HepG2 (cell line): ENCODE results near the gene COPB2. TPM values are rescaled to one million over a fixed set of nuclear protein-coding genes. Genes with fewer than 3 reads are reported as not detected.

ENCODE experiments used
- AKAP8 ChIP-seq: sonication (generic); formaldehyde crosslinking; IDR thresholded peaks from 2 replicates; pipeline ENCODE4 v1.5.1; 2020; ENCODE audit warnings: mild to moderate bottlenecking, missing genetic modification reagents
- ARHGAP35 ChIP-seq: sonication (generic); formaldehyde crosslinking; IDR thresholded peaks from 2 replicates; pipeline ENCODE4 v1.9.0; 2022; ENCODE audit warnings: mild to moderate bottlenecking, inconsistent platforms, moderate library complexity, missing genetic modification reagents, borderline replicate concordance
- CHD2 ChIP-seq: IDR thresholded peaks from 2 replicates; pipeline ENCODE4 v1.6.1; 2011; ENCODE audit warnings: low read depth, low read length, improper control_type of control experiment
- HOXA9 ChIP-seq: sonication (generic); formaldehyde crosslinking; IDR thresholded peaks from 2 replicates; pipeline ENCODE4 v1.8.1; 2022; ENCODE audit warnings: missing genetic modification reagents, mild to moderate bottlenecking, moderate library complexity, borderline replicate concordance
- KDM5A ChIP-seq: fragments of 200-600 bp; sonication (generic); IDR thresholded peaks from 2 replicates; pipeline ENCODE4 v1.7.0; 2018; ENCODE audit warnings: antibody characterized with exemption, mild to moderate bottlenecking, low read length, borderline replicate concordance
- KLF15 ChIP-seq: sonication (generic); formaldehyde crosslinking; IDR thresholded peaks from 2 replicates; pipeline ENCODE4 v1.8.1; 2023; ENCODE audit warnings: borderline replicate concordance, mild to moderate bottlenecking, inconsistent platforms, missing genetic modification reagents, mixed read lengths
- MAFK ChIP-seq, 2 experiments: IDR thresholded peaks in 1 of 2; conservative IDR thresholded peaks in 1 of 2; 2 replicates each; pipeline ENCODE4 v1.6.1; 2011; ENCODE audit warnings: improper control_type of control experiment in 2 of 2, low read length in 2 of 2
- MAZ ChIP-seq, 2 experiments: sonication (generic) in 1 of 2; formaldehyde crosslinking in 1 of 2; IDR thresholded peaks; 2 replicates each; pipeline versions ENCODE4 v1.5.0 to v1.6.1; 2012 to 2020; ENCODE audit warnings: low read depth in 2 of 2, mild to moderate bottlenecking in 2 of 2, borderline replicate concordance in 1 of 2, improper control_type of control experiment in 1 of 2, low read length in 1 of 2, missing genetic modification reagents in 1 of 2, moderate library complexity in 1 of 2
- PHB2 ChIP-seq: fragments of 450-650 bp; IDR thresholded peaks from 2 replicates; pipeline ENCODE4 v1.6.1; 2018; ENCODE audit not compliant: partially characterized antibody
- RARA ChIP-seq: IDR thresholded peaks from 2 replicates; pipeline ENCODE4 v1.6.1; 2016; ENCODE audit warnings: missing genetic modification reagents, missing compliant biosample characterization
- SRF ChIP-seq: IDR thresholded peaks from 2 replicates; pipeline ENCODE4 v1.6.1; 2011; ENCODE audit warnings: mild to moderate bottlenecking, low read depth, low read length, moderate library complexity
- SRSF9 ChIP-seq: fragments of 200-400 bp; formaldehyde crosslinking; IDR thresholded peaks from 2 replicates; pipeline ENCODE4 v1.6.1; 2018; ENCODE audit warnings: borderline replicate concordance, mild to moderate bottlenecking, low read depth, low read length; ENCODE audit not compliant: insufficient read depth, poor library complexity, severe bottlenecking
- TCF12 ChIP-seq, 2 experiments: fragments of 450-650 bp in 1 of 2; sonication (generic) in 1 of 2; formaldehyde crosslinking in 1 of 2; IDR thresholded peaks; 2 replicates each; pipeline versions ENCODE4 v1.6.1 to v1.8.0; 2017 to 2022; ENCODE audit warnings: antibody characterized with exemption in 1 of 2, mild to moderate bottlenecking in 1 of 2, missing genetic modification reagents in 1 of 2, moderate library complexity in 1 of 2
- TOE1 ChIP-seq: sonication (generic); formaldehyde crosslinking; IDR thresholded peaks from 2 replicates; pipeline ENCODE4 v1.4.0; 2020; ENCODE audit warnings: mild to moderate bottlenecking, missing genetic modification reagents
- XBP1 ChIP-seq: sonication (generic); formaldehyde crosslinking; IDR thresholded peaks from 2 replicates; pipeline ENCODE4 v1.5.0; 2020; ENCODE audit warnings: missing genetic modification reagents
- ZNF253 ChIP-seq: sonication (generic); formaldehyde crosslinking; IDR thresholded peaks from 2 replicates; pipeline ENCODE4 v1.8.0; 2022; ENCODE audit warnings: mild to moderate bottlenecking, missing genetic modification reagents, borderline replicate concordance
- ZNF256 ChIP-seq: sonication (generic); formaldehyde crosslinking; conservative IDR thresholded peaks from 2 replicates; pipeline ENCODE4 v1.4.0; 2020; ENCODE audit warnings: missing genetic modification reagents
- ZNF331 ChIP-seq: sonication (generic); formaldehyde crosslinking; IDR thresholded peaks from 2 replicates; pipeline ENCODE4 v1.4.0; 2020; ENCODE audit warnings: missing genetic modification reagents
- ZNF557 ChIP-seq: sonication (generic); formaldehyde crosslinking; IDR thresholded peaks from 2 replicates; pipeline ENCODE4 v1.4.0; 2020; ENCODE audit warnings: missing genetic modification reagents
- ZNF558 ChIP-seq: sonication (generic); formaldehyde crosslinking; IDR thresholded peaks from 2 replicates; pipeline ENCODE4 v1.9.0; 2022; ENCODE audit warnings: mild to moderate bottlenecking, missing genetic modification reagents, borderline replicate concordance
- ZSCAN25 ChIP-seq: sonication (generic); formaldehyde crosslinking; IDR thresholded peaks from 2 replicates; pipeline ENCODE4 v1.8.0; 2022; ENCODE audit warnings: mild to moderate bottlenecking, missing genetic modification reagents
- polyA plus RNA-seq, 8 experiments: library from polyadenylated mRNA; depleted of rRNA in 3 of 8; stranded (reverse) in 7 of 8; unstranded in 1 of 8; fragments of >200 nt; fragmentation: Illumina TruSeq in 4 of 8; extraction: Trizol in 4 of 8; gene quantifications; 2 replicates each; pipeline versions ENCODE4 v1.2.1 to v1.2.3, GENCODE V29; 2011 to 2016; ENCODE audit warnings: low read depth in 4 of 8, missing spikeins in 1 of 8, mixed read lengths in 1 of 8; ENCODE audit not compliant: insufficient read depth in 1 of 8
- total RNA-seq, 5 experiments: library from RNA; depleted of rRNA; stranded (reverse); fragments of >200 nt; fragmentation: Illumina TruSeq; extraction: Trizol; gene quantifications; 2 replicates each; pipeline ENCODE4 v1.2.3, GENCODE V29; 2016; ENCODE audit warnings: low read depth in 1 of 5
- TF ChIP-seq, protein P1 (sequence below): sonication (generic); formaldehyde crosslinking; IDR thresholded peaks from 2 replicates; pipeline ENCODE4 v1.4.0; 2020; ENCODE audit warnings: missing genetic modification reagents, borderline replicate concordance
- TF ChIP-seq, protein P2 (sequence below): sonication (generic); formaldehyde crosslinking; IDR thresholded peaks from 2 replicates; pipeline ENCODE4 v1.5.0; 2020; ENCODE audit warnings: missing genetic modification reagents
- TF ChIP-seq, protein P3 (sequence below): sonication (generic); formaldehyde crosslinking; IDR thresholded peaks from 2 replicates; pipeline ENCODE4 v1.4.0; 2020; ENCODE audit warnings: low read depth, mild to moderate bottlenecking, missing genetic modification reagents

COPB2 gene
- total and polyA plus RNA-seq, 2 of the 13 experiments (the other 11 are each of a cell fraction or from before 2014, with no cell fraction given), result 83.3 to 217 TPM

DNA sequence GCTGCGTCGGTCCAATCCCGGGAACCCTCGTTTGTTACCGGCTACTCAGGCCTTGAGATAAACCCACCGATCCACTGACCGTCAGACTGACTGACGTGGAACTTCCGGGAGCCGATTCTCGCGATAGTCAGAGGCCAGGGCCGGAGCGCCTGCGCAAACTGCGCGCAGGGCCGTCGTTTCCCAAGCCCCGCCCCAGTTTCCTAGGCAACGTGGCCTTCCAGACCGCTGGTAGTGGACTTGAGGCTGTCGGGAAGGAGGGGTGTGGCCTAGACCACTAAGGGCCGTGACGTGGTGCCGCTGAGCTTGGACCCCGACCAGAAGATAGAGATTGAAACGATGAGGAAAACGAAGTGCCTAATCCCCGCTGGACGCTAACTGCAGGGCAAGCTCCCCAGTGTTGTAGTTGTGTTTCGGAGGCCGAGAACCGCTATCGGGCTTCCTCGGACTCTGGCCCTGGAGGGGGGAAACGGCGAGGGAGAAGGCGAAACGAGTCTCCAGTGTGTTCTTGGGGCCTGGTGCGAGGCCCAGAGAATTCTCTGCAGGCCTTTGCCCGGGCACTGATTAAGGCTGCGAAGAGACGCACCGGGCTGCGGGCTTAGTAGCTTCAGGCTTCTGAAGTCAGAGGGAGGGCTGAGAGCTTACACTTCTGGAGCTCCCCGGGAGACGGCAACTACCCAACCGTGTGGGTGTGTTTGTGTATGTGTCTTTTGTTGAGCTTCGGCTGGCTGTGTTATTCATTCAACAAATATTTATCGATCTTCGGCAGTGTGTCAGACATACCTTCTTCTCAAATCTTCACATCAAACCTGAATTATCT is at the start of gene COPB2 (continued):
- TF ChIP-seq, protein P1, sequence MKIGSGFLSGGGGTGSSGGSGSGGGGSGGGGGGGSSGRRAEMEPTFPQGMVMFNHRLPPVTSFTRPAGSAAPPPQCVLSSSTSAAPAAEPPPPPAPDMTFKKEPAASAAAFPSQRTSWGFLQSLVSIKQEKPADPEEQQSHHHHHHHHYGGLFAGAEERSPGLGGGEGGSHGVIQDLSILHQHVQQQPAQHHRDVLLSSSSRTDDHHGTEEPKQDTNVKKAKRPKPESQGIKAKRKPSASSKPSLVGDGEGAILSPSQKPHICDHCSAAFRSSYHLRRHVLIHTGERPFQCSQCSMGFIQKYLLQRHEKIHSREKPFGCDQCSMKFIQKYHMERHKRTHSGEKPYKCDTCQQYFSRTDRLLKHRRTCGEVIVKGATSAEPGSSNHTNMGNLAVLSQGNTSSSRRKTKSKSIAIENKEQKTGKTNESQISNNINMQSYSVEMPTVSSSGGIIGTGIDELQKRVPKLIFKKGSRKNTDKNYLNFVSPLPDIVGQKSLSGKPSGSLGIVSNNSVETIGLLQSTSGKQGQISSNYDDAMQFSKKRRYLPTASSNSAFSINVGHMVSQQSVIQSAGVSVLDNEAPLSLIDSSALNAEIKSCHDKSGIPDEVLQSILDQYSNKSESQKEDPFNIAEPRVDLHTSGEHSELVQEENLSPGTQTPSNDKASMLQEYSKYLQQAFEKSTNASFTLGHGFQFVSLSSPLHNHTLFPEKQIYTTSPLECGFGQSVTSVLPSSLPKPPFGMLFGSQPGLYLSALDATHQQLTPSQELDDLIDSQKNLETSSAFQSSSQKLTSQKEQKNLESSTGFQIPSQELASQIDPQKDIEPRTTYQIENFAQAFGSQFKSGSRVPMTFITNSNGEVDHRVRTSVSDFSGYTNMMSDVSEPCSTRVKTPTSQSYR (CRISPR knock-in tag), result no peak
- TF ChIP-seq TCF12 (IDR thresholded peaks at IDR 0.05), result no peak
- TF ChIP-seq TCF12 (CRISPR knock-in tag; IDR thresholded peaks at IDR 0.05), result no peak
- TF ChIP-seq AKAP8 (CRISPR knock-in tag), result no peak
- TF ChIP-seq SRF, result no peak
- no peak for TF ChIP-seq PHB2
- no peak for TF ChIP-seq ZNF256
- 0 out of 2 replicates have a peak, but pooled peaks have one; percentile 33 for TF ChIP-seq MAZ (IDR thresholded peaks at IDR 0.05; ENCODE audit: borderline replicate concordance, low read depth, low read length)
- TF ChIP-seq MAZ (CRISPR knock-in tag; IDR thresholded peaks at IDR 0.05; ENCODE audit: low read depth), result no peak
- TF ChIP-seq ZNF331 (CRISPR knock-in tag), result peak; percentile 65; the same call in 1 of the 2 replicates
- TF ChIP-seq, protein P2, sequence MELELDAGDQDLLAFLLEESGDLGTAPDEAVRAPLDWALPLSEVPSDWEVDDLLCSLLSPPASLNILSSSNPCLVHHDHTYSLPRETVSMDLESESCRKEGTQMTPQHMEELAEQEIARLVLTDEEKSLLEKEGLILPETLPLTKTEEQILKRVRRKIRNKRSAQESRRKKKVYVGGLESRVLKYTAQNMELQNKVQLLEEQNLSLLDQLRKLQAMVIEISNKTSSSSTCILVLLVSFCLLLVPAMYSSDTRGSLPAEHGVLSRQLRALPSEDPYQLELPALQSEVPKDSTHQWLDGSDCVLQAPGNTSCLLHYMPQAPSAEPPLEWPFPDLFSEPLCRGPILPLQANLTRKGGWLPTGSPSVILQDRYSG (CRISPR knock-in tag), result peak; percentile 66; the same call in 1 of the 2 replicates
- peak; percentile 100 for TF ChIP-seq CHD2
- no peak for TF ChIP-seq MAFK (conservative IDR thresholded peaks at IDR 0.05 in 1 of 2, IDR thresholded peaks at IDR 0.05 in 1 of 2; ENCODE audit: low read length in 2 of 2)
- no peak for TF ChIP-seq ARHGAP35 (CRISPR knock-in tag)
- TF ChIP-seq ZSCAN25 (CRISPR knock-in tag), result peak; percentile 64; the same call in 1 of the 2 replicates
- no peak for TF ChIP-seq RARA (CRISPR knock-in tag)
- TF ChIP-seq HOXA9 (CRISPR knock-in tag), result no peak
- no peak for TF ChIP-seq ZNF253
- TF ChIP-seq ZNF557 (CRISPR knock-in tag), result no peak
- TF ChIP-seq SRSF9, result no peak
- no peak for TF ChIP-seq TOE1 (CRISPR knock-in tag)
- TF ChIP-seq, protein P3, sequence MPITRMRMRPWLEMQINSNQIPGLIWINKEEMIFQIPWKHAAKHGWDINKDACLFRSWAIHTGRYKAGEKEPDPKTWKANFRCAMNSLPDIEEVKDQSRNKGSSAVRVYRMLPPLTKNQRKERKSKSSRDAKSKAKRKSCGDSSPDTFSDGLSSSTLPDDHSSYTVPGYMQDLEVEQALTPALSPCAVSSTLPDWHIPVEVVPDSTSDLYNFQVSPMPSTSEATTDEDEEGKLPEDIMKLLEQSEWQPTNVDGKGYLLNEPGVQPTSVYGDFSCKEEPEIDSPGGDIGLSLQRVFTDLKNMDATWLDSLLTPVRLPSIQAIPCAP (CRISPR knock-in tag), result no peak
- TF ChIP-seq XBP1 (CRISPR knock-in tag), result peak; percentile 33; the same call in 1 of the 2 replicates
- TF ChIP-seq ZNF558 (CRISPR knock-in tag), result no peak
- TF ChIP-seq KDM5A, result peak; percentile 49; the same call in 1 of the 2 replicates
- no peak; the same call in 1 of the 2 replicates for TF ChIP-seq KLF15
